UCSD-AML1 (cell line): Measurements from ENCODE around the gene SHPK.
A peak's percentile ranks its signal among the peaks of the same experiment; 100 is the strongest.

ENCODE experiments used
- DNase-seq: peaks from one replicate; lab custom pipeline; 2025; ENCODE audit not compliant: unreplicated experiment; lab: John Stamatoyannopoulos, UW

Gene SHPK, protein sequence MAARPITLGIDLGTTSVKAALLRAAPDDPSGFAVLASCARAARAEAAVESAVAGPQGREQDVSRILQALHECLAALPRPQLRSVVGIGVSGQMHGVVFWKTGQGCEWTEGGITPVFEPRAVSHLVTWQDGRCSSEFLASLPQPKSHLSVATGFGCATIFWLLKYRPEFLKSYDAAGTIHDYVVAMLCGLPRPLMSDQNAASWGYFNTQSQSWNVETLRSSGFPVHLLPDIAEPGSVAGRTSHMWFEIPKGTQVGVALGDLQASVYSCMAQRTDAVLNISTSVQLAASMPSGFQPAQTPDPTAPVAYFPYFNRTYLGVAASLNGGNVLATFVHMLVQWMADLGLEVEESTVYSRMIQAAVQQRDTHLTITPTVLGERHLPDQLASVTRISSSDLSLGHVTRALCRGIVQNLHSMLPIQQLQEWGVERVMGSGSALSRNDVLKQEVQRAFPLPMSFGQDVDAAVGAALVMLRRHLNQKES

DNA sequence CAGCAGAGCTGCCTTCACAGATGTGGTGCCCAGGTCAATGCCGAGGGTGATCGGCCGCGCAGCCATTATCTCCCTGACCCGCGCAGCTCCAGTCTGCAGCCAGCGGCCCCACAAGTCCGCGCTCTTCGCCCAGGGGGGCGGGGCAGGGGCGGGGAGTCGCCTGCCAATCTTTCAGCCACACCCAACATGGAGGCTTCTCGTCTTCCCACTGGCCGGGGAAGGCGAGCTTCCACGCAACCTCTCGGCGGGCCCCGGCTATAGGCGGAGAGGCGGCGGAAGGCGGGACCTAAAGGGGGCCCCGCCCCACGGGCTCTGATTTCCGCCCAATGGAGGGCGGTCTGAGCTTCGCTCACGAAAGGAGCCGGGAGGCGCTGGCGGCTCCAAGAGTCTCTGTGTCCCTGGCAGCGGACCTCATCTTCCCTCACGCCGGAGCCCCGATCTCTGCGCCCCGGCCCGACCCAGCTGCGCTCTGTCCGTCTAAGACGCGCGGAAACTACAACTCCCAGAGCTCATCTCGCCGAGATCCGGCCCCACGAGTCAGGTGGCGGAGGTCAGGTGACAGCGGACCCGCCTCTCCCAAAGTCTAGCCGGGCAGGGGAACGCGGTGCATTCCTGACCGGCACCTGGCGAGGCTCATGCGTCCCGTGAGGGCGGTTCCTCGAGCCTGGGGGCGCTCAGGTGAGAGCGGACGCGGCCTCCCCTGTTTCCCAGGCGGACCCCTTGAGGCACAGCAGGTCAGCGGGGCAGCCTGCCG is at the start of gene SHPK, which contains the start of gene CTNS:
SHPK (minus strand) TSS at position 97 of the 754 bp plus-strand sequence; CDS start at position 66, 31 bp downstream.
CTNS (plus strand) TSS at position 607 of the 754 bp plus-strand sequence. CDS start 3,447 bp downstream, outside the sequence.
- peak; percentile 97 for DNase-seq

DNA sequence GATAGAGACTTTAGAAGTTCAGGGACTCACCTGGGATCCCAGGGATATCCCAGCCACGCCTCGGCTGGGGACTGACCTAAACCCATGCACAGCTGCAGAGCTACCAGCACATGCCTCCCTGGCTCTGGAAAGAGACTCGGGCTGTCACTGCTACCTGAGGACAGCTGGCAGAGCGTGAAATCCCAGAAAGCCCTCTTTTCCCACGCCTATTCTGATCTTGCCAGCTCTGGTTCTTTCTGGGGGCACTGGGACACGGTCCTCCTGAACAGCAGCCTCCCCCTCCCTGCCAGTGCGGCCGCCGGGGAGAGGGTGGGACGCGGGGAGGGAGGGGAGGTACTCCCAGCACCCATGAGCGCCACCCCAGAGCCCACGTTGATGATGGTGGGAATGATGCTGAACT is 49.1 kb upstream of the SHPK start:
- no peak for DNase-seq

DNA sequence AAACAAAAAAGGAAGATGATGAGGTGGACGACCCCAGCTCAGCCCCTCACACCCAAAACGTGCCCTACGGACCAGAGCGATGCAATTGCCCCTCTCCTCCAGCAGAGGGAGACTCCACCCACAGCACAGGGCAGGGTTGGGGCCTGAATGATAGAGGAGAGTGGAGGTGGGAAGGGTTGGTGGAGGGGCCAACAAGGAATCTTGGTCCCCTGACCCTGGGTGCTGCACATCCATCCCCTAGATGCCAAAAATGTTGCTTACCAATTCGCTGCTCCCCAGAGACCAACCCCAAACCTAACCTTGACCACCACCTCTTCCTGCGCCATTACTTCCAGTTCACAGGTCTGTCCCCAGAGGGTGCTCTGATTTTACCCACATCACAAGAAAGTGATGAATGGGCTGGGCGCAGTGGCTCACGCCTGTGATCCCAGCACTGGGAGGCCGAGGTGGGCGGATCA is 47.0 kb upstream of the SHPK start:
- DNase-seq, result peak; percentile 44

DNA sequence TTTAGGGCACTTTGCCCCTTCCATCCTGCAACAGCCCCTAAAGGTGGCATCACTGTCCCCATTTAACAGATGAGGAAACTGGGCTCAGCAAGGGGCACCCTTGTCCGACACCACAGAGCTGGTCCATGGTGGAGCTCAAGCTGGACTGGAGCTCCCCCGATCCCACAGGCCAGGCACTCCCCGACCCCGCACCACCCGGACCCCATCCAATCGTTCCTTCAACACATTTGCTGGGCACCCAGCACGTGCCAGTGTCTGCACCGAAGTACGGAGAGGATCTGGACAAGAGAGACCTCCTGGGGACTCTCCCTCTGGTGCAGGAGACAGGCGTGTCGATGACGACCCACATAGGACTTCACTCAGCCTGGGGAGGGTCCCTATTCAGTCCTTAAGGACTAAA is 46.0 kb upstream of the SHPK start:
- no peak for DNase-seq

DNA sequence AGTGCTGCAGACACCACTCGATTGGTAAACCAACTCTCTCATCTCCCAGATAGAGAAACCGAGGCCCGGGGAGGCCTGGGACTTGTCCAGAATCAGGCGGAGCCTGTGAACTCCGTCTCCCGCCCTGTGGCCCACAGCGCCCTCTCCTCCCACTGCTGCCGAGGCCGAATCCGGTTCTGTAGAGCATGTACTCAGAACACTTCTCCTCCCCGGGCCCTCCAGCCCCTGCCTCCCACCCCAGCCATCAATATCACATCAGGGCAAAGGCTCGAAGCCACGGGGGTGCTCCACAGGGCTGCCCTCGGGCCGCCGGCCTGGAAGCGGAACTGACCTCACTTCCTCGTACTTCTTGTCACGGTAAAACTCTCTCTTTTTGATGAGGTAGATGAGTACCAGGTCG is 45.5 kb upstream of the SHPK start:
- DNase-seq, result no peak

DNA sequence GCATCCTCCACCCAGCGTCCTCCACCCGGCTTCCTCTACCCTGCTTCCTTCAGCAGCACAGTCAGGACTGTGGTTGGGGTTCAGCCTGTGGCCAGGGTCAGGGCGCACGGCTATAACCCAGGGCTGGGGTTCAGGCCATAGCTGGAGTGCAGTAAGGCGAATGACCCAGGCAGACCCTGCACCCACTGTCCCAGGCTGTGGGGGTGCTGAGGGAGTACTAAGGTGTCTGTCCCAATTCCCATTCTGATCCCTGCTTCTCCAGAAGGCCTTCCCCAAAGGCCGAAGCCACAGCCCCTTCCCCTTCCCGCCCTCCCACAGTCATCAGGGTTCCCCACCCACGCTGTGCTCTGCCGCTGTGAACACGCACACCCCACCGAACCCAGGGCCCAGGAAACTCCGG is 45.0 kb upstream of the SHPK start:
- DNase-seq, result no peak

DNA sequence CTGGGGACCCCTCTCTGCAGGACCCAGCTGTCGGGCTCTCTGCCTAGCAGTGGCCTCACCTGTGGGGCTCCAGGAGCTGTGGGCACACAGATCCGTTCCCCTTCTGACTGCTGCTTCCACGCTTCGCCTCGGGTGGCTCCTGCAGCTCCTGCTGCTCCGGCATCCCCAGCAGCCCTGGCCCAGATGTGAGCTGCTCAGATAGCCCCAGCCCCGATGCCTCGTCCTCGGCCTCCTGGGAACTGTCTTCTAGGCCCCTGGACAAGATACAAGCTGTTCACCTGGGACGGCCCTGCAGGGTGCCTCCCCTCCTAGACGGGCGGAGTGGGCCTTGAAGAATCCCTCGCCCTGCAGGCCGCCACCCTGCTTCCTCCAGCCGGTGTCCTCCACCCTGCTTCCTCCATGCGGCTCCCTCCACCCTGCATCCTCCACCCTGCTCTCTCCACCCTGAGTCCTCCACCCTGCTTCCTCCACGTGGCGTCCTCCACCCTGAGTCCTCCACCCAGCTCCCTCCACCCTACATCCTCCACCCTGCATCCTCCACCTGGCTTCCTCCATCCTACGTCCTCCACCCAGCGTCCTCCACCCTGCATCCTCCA is 43.6 kb upstream of the SHPK start:
- DNase-seq, result no peak

DNA sequence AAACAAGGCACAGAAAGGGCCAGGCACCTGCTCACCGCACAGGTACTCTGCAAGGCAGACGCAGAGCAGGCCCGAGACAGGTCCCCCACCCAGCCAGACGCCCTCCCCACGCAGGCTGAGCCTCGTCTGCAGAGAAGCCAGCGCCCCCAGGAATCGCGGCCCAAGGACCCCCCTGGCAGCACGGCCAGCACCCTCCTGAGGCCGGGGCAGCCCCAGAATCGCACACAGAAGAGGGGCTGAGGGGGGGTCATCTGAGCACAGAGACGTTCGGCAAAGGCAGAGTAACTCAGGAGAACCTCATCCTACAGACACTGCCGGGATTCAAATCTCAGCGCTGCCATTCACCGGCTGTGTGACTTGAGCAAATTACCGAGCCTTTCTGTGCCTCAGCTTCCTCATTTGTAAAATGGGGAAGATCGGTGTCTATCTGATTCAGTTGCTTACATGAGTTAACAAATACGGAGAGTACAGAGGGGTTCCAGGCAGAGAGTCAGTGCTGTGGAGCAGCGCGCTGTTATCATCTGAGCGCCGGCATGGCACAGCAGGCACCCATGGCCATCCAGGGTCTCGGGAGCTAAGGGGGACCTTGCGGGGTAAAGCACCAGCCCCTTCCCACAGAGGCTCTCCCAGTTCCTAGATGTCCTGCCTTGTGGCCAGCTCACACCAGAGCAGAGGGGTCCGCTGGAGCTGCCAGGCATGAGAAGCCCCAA is 42.9 kb upstream of the SHPK start:
- no peak for DNase-seq

DNA sequence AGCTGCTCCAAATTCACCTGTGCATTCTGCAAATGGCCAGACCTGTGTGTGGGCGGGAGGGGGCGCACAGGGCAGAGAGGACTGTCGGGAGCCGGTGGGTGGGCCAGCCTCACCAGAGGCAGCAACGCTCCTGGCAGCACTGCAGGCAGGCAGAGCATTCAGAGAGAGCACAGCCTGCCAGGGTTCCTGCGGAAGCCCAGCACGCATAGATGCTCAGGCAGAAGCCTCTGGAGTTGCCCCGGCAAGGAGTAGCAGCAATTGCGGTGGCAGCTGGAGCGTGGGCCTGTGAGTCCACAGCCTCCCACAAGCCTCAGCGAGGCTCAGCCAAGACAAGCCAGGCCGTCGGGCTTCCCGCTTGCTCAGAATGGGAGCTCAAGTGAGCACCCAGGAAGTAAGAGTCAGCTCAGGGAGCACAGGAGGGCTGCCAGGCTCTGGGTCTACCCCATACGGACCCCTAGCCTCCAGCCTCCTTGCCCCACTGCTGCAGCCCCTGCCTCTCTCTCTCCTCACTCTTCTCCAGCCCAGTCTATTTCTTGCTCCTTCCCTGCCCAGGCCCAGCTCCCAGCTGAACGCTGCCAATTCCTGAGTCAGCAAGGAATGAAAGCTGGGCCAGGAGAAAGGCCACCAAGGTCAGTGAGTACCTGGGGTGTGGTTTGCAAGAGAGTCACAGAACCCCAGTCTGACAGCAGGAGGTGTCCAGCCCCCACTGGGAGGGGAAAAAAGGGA is 42.2 kb upstream of the SHPK start:
- DNase-seq, result no peak

DNA sequence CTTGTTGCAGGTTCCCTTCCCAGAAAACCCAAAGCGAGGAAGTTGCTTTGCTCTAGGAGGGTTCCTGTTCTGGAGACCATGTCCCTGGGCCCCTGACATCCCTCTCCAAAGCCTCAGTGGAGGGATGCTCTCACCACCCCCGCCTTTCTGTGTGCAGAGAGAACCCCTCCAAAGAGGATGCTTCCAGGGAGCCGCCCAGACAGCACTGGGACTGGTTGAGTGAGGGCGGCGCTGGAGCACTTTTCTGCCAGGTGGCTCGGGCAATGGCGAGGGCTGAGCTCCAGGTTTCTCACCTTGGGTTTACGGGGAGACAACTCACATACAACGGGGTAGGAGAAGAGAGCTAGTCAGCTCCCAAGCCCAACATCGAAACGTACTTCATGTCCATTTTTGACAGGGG is 39.8 kb upstream of the SHPK start:
- no peak for DNase-seq

DNA sequence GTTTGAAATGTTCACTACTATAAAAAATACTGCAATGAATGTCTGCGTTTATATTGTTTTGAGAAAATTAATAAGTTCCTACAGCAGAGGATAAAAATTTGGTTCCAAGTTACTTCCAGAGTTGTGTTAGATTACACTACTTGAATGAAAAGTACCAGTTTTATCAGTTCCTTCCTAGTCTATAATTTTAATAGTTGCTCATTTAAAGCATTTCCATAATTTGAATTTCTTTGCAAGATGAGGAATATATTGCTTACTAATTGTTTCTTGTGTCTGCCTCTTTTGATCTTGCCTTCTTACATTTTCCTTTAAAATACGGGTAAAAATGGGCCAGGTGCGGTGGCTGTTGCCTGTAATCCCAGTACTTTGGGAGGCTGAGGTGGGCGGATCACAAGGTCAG is 36.5 kb upstream of the SHPK start:
- no peak for DNase-seq

DNA sequence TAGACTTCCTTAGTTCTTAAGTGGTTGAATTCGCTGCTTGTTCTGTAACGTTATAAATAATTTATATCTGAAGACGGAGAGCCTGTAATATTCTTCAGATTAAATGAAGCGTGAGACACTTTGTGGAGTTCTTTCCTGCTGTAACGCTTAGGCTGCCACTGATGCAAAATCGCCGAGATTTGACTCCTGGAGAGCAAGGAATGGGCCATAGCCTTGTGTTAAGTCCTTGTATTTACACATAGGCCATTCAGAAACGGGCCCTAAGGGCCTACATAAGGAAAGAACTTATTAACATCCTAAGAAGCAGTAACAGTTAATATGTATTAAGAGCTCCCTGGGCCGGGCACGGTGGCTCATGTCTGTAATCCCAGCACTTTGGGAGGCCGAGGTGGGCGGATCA is 33.5 kb upstream of the SHPK start:
- DNase-seq, result no peak

DNA sequence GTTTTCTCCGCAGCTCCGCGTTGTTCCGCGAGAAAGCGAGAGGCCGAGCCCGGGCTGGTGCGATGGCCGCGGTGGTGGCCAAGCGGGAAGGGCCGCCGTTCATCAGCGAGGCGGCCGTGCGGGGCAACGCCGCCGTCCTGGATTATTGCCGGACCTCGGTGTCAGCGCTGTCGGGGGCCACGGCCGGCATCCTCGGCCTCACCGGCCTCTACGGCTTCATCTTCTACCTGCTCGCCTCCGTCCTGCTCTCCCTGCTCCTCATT is 33.0 kb upstream of the SHPK start:
- no peak for DNase-seq

DNA sequence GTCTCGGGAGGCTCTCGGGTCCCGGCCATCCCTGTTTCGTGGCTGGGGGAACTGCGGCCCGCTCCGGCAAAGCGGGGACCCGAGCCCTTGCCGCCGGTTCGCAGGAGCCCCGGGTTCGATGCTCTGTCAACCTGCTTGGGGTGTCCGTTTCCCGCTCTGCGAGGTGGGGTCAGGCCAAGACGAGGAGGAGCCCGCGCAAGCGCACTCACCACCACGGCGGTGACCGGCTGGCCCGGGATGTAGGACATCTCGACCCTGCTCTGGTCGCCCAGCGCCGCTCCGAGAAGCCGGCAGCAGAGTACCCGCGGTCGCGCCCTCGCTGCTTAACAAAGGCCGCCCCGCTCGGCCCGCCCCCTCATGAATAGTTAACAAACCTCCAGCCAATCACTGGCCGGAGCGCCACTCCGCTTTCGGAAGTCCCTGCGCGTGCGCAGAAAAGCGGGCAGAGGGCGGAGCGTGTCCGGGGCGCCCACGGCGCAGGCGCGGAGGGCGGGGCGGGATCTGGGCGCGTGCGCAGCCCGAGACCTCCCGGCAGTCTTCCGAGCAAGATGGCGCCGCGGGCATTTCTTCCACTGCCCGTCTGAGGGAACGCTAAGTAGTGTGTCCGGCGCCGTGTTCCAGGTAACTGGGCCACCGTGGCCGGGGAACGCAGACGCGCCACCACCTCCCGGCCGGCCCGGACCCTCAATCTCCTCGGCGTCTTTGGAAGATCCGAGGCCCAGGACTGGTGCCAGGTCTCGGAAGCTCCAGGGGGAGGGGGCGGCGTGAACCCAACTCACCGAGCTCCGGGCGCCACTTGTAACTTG is 32.4 kb upstream of the SHPK start, which contains the start of the genes EMC6 and TAX1BP3:
EMC6 (plus strand) TSS at position 534 of the 806 bp plus-strand sequence. CDS start 335 bp downstream, outside the sequence.
TAX1BP3 (minus strand) TSS at position 300 of the 806 bp plus-strand sequence; CDS start at position 248, 52 bp downstream.
- peak; percentile 99 for DNase-seq

DNA sequence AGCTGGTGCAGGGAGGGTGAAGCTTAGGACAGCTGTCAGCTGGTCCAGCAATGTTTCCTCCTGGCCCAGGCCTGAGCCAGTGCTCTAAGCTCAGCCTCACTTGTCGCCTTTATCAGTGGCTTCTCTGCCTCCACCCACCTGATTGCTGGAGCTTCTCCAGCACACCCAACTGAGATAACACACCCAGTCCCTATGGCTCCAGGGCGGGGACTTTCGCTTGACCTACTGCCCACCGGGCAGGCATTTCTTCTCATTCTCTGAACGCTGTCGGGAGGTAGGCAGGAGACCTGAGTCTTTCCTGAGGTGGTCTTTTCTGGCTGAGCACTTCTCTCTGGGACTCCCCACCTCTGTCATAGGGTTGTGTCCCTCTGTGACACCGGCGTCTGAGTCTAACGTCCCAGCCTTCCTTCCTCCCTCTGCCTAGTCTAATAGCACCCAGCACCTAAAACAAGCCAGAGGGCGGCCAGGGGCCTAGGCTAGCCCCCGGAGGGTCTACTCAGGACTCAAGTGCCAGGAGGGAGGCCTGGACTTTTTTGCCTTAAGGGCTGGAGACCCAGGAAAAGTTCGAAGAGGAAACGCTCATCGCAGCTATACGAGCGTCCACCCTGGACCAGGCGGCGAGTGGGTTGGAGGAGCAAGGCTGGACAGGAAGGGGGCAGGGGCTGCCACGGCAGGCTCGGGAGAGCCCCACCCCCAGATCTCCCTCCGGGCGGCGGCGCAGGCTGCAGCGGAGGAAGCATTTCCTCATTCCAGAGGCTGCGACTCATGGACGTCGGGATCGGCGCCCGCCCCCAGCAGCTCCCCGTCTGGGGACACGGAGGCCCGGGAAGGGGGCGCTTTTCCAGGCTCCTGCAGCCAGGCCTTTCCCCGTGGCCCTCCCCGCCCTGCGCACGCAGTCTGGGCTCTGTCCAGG is 31.6 kb upstream of the SHPK start:
- peak; percentile 69 for DNase-seq

DNA sequence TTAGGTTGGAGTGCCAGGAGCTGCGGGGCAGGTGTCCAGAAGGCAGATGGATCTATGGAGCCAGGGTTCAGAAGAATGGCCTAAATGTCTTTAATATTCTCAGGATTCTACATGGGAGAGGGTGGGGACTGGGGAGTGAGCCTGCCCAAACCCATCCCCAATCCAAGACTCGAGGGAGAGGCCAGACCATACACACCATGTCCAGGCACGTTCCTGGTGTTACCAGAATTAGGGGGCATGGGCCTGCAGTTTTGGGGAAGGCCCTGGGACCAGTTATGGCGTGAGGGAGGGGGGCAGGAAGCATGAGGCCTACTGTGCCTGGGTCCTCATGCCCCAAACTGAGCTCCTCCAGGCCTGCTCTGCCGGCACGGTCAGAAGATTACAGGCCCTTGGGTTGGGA is 30.5 kb upstream of the SHPK start:
- DNase-seq, result no peak

DNA sequence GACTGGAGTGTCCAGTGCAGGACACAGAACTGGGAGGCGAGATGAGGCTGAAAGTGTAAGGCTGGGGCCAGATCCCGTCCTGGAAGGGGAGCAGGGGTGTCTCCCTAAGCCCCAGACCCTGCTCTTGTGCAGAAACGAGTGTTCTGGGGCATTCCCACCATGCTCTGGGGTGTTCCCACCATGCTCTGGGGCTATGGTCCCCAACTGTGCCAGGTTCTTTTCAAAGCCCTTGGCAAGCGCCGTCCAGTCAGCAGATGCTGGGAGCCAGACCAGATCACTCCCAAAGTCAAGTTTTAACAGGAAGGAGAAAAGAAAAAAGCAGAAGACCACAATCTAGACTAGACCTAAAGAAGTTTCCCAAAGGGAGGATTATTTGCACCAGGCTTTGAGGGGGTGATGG is 29.8 kb upstream of the SHPK start:
- no peak for DNase-seq
